HepG2 (cell line): ENCODE measurements around the gene STRN3. TPM values are rescaled to one million over a fixed set of nuclear protein-coding genes. Genes with fewer than 3 reads are reported as not detected.

Source experiments
- NFE2L2 ChIP-seq: fragments of 150-350 bp; IDR thresholded peaks from 2 replicates; pipeline ENCODE4 v1.6.1; 2014; ENCODE audit warnings: low read length
- PPARG ChIP-seq: conservative IDR thresholded peaks from 2 replicates; pipeline ENCODE4 v1.6.1; 2016; ENCODE audit warnings: missing biosample characterization, missing genetic modification reagents
- RBFOX2 ChIP-seq: fragments of 200-400 bp; formaldehyde crosslinking; IDR thresholded peaks from 2 replicates; pipeline ENCODE4 v1.6.1; 2017; ENCODE audit warnings: low read depth, mild to moderate bottlenecking, low read length
- REPIN1 ChIP-seq: sonication (generic); formaldehyde crosslinking; IDR thresholded peaks from 2 replicates; pipeline ENCODE4 v1.8.0; 2022; ENCODE audit warnings: missing genetic modification reagents, low read depth, mild to moderate bottlenecking, borderline replicate concordance
- RORA ChIP-seq: sonication (generic); formaldehyde crosslinking; IDR thresholded peaks from 2 replicates; pipeline ENCODE4 v1.5.0; 2020; ENCODE audit warnings: mild to moderate bottlenecking, missing genetic modification reagents, moderate library complexity
- SAP130 ChIP-seq: IDR thresholded peaks from 2 replicates; pipeline ENCODE4 v1.6.1; 2016; ENCODE audit warnings: low read depth
- SKI ChIP-seq: fragments of 450-650 bp; IDR thresholded peaks from one replicate; pipeline ENCODE4 v1.6.1; 2018; ENCODE audit warnings: mild to moderate bottlenecking; ENCODE audit not compliant: partially characterized antibody
- TBX3 ChIP-seq: fragments of 450-650 bp; IDR thresholded peaks from 2 replicates; pipeline ENCODE4 v1.6.1; 2017; ENCODE audit warnings: antibody characterized with exemption, mild to moderate bottlenecking, inconsistent platforms, borderline replicate concordance
- TCF7 ChIP-seq: sonication (generic); IDR thresholded peaks from 2 replicates; pipeline ENCODE4 v1.6.1; 2016; ENCODE audit warnings: antibody characterized with exemption, low read depth
- ZFP36L1 ChIP-seq: sonication (generic); formaldehyde crosslinking; IDR thresholded peaks from 2 replicates; pipeline ENCODE4 v1.8.0; 2022; ENCODE audit warnings: mild to moderate bottlenecking, missing genetic modification reagents, moderate library complexity
- ZNF17 ChIP-seq: sonication (generic); formaldehyde crosslinking; IDR thresholded peaks from 2 replicates; pipeline ENCODE4 v1.5.0; 2020; ENCODE audit warnings: mild to moderate bottlenecking, missing genetic modification reagents
- ZNF350 ChIP-seq: sonication (generic); formaldehyde crosslinking; IDR thresholded peaks from 2 replicates; pipeline ENCODE4 v1.4.0; 2020; ENCODE audit warnings: mild to moderate bottlenecking, low read depth, missing genetic modification reagents, borderline replicate concordance
- ZNF432 ChIP-seq: sonication (generic); formaldehyde crosslinking; IDR thresholded peaks from 2 replicates; pipeline ENCODE4 v1.5.0; 2020; ENCODE audit warnings: missing genetic modification reagents, mild to moderate bottlenecking, borderline replicate concordance
- ZNF563 ChIP-seq: sonication (generic); formaldehyde crosslinking; IDR thresholded peaks from 2 replicates; pipeline ENCODE4 v1.8.0; 2022; ENCODE audit warnings: mild to moderate bottlenecking, moderate library complexity, missing genetic modification reagents
- polyA plus RNA-seq, 8 experiments: library from polyadenylated mRNA; depleted of rRNA in 3 of 8; stranded (reverse) in 7 of 8; unstranded in 1 of 8; fragments of >200 nt; fragmentation: Illumina TruSeq in 4 of 8; extraction: Trizol in 4 of 8; gene quantifications; 2 replicates each; pipeline versions ENCODE4 v1.2.1 to v1.2.3, GENCODE V29; 2011 to 2016; ENCODE audit warnings: low read depth in 4 of 8, missing spikeins in 1 of 8, mixed read lengths in 1 of 8; ENCODE audit not compliant: insufficient read depth in 1 of 8
- total RNA-seq, 5 experiments: library from RNA; depleted of rRNA; stranded (reverse); fragments of >200 nt; fragmentation: Illumina TruSeq; extraction: Trizol; gene quantifications; 2 replicates each; pipeline ENCODE4 v1.2.3, GENCODE V29; 2016; ENCODE audit warnings: low read depth in 1 of 5
- TF ChIP-seq, protein P1 (sequence below): sonication (generic); formaldehyde crosslinking; conservative IDR thresholded peaks from 2 replicates; pipeline ENCODE4 v1.8.0; 2022; ENCODE audit warnings: mild to moderate bottlenecking, moderate library complexity, missing genetic modification reagents
- TF ChIP-seq, protein P2 (sequence below): sonication (generic); formaldehyde crosslinking; IDR thresholded peaks from 2 replicates; pipeline ENCODE4 v1.4.0; 2020; ENCODE audit warnings: missing genetic modification reagents
- TF ChIP-seq, protein P3 (sequence below): sonication (generic); formaldehyde crosslinking; IDR thresholded peaks from 2 replicates; pipeline ENCODE4 v1.5.0; 2020; ENCODE audit warnings: mild to moderate bottlenecking, missing genetic modification reagents
- TF ChIP-seq, protein P4 (sequence below): sonication (generic); formaldehyde crosslinking; IDR thresholded peaks from 2 replicates; pipeline ENCODE4; 2020; ENCODE audit warnings: missing genetic modification reagents, mild to moderate bottlenecking, borderline replicate concordance

The STRN3 gene
- total and polyA plus RNA-seq, 2 of the 13 experiments (the other 11 are each of a cell fraction or from before 2014, with no cell fraction given) = 49.4 to 123 TPM

DNA sequence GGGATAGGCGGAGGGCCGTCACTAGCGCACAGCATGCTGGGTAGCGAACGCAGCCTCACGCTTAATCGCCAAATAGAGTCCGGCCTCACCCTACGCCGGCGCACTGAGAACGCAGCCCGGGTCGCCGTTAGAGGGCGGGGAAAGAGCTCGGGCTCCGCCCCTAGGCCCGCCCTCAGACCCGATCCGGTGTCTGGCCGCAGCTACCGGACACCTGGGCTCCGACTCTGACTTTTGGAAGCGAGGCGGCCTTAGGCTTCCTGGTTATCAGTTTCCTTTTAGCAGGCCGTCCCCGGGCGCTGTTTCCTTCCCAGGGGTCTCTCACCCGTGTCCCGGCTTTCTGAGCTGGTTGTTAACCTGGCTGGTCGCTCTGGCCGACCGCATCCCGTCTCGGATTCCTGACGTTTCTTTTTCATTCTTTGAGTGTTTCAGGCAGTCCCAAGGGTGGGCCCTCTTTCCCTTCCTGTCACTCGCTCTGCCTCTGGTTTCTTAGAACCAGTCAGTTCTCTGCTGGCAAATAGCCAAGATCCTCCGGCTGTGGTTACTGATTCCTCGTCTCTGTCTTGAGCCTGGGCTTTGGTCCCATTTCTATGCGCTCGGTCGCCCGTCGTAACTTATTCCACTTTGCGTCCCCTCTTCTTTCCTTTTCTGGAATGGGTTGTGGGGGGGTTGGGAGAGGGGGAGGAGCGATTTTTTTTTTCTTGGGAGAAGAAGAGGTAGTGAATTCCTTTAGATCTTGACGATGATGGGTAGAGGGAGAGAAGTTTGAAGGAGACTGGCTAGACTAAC is 464 bp upstream of the STRN3 start (continued):
- TF ChIP-seq, protein P1, sequence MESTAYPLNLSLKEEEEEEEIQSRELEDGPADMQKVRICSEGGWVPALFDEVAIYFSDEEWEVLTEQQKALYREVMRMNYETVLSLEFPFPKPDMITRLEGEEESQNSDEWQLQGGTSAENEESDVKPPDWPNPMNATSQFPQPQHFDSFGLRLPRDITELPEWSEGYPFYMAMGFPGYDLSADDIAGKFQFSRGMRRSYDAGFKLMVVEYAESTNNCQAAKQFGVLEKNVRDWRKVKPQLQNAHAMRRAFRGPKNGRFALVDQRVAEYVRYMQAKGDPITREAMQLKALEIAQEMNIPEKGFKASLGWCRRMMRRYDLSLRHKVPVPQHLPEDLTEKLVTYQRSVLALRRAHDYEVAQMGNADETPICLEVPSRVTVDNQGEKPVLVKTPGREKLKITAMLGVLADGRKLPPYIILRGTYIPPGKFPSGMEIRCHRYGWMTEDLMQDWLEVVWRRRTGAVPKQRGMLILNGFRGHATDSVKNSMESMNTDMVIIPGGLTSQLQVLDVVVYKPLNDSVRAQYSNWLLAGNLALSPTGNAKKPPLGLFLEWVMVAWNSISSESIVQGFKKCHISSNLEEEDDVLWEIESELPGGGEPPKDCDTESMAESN (CRISPR knock-in tag) = peak; percentile 74; the same call in 1 of the 2 replicates
- TF ChIP-seq RORA (CRISPR knock-in tag) (no peak), SAP130 (CRISPR knock-in tag) (peak; percentile 91), PPARG (peak; percentile 77), ZNF350 (peak; percentile 82; the same call in 1 of the 2 replicates), TBX3 (no peak), ZFP36L1 (CRISPR knock-in tag) (no peak), SKI (peak; percentile 43), TCF7 (no peak), NFE2L2 (peak; percentile 30; the same call in 1 of the 2 replicates), RBFOX2 (no peak; the same call in 1 of the 2 replicates), REPIN1 (no peak; the same call in 1 of the 2 replicates), ZNF17 (no peak), ZNF432 (CRISPR knock-in tag) (no peak), ZNF563 (CRISPR knock-in tag) (peak; percentile 57; the same call in 1 of the 2 replicates)
- TF ChIP-seq, protein P2, sequence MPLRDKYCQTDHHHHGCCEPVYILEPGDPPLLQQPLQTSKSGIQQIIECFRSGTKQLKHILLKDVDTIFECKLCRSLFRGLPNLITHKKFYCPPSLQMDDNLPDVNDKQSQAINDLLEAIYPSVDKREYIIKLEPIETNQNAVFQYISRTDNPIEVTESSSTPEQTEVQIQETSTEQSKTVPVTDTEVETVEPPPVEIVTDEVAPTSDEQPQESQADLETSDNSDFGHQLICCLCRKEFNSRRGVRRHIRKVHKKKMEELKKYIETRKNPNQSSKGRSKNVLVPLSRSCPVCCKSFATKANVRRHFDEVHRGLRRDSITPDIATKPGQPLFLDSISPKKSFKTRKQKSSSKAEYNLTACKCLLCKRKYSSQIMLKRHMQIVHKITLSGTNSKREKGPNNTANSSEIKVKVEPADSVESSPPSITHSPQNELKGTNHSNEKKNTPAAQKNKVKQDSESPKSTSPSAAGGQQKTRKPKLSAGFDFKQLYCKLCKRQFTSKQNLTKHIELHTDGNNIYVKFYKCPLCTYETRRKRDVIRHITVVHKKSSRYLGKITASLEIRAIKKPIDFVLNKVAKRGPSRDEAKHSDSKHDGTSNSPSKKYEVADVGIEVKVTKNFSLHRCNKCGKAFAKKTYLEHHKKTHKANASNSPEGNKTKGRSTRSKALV (CRISPR knock-in tag) = no peak
- TF ChIP-seq, protein P3, sequence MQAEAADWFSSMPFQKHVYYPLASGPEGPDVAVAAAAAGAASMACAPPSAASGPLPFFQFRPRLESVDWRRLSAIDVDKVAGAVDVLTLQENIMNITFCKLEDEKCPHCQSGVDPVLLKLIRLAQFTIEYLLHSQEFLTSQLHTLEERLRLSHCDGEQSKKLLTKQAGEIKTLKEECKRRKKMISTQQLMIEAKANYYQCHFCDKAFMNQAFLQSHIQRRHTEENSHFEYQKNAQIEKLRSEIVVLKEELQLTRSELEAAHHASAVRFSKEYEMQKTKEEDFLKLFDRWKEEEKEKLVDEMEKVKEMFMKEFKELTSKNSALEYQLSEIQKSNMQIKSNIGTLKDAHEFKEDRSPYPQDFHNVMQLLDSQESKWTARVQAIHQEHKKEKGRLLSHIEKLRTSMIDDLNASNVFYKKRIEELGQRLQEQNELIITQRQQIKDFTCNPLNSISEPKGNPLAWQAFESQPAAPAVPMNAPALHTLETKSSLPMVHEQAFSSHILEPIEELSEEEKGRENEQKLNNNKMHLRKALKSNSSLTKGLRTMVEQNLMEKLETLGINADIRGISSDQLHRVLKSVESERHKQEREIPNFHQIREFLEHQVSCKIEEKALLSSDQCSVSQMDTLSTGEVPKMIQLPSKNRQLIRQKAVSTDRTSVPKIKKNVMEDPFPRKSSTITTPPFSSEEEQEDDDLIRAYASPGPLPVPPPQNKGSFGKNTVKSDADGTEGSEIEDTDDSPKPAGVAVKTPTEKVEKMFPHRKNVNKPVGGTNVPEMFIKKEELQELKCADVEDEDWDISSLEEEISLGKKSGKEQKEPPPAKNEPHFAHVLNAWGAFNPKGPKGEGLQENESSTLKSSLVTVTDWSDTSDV (CRISPR knock-in tag) = no peak; the same call in 1 of the 2 replicates
- TF ChIP-seq, protein P4, sequence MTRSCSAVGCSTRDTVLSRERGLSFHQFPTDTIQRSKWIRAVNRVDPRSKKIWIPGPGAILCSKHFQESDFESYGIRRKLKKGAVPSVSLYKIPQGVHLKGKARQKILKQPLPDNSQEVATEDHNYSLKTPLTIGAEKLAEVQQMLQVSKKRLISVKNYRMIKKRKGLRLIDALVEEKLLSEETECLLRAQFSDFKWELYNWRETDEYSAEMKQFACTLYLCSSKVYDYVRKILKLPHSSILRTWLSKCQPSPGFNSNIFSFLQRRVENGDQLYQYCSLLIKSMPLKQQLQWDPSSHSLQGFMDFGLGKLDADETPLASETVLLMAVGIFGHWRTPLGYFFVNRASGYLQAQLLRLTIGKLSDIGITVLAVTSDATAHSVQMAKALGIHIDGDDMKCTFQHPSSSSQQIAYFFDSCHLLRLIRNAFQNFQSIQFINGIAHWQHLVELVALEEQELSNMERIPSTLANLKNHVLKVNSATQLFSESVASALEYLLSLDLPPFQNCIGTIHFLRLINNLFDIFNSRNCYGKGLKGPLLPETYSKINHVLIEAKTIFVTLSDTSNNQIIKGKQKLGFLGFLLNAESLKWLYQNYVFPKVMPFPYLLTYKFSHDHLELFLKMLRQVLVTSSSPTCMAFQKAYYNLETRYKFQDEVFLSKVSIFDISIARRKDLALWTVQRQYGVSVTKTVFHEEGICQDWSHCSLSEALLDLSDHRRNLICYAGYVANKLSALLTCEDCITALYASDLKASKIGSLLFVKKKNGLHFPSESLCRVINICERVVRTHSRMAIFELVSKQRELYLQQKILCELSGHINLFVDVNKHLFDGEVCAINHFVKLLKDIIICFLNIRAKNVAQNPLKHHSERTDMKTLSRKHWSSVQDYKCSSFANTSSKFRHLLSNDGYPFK = peak; percentile 72; the same call in 1 of the 2 replicates
